D721Med (cell line): ENCODE results near the gene ANKRD6.

Experiments
- DNase-seq: peaks from one replicate; pipeline ENCODE4 v3.0.0; 2011; ENCODE audit warnings: low spot score; ENCODE audit not compliant: insufficient read length
- FAIRE-seq: peaks from 2 replicates; lab custom pipeline; 2011; peaks lifted over from hg19 to GRCh38; lab: Jason Lieb, UNC
- TF ChIP-seq, protein P1 (sequence below): IDR thresholded peaks from 2 replicates; pipeline ENCODE4 v1.5.1; 2012; ENCODE audit warnings: mild to moderate bottlenecking, control low read depth; ENCODE audit not compliant: insufficient read depth; ENCODE audit errors: missing control alignments

Gene ANKRD6

GRCh38 chr6:89604653-89605052, 171.7 kb downstream of the ANKRD6 start:
- DNase-seq, result no peak
- TF ChIP-seq, protein P1, sequence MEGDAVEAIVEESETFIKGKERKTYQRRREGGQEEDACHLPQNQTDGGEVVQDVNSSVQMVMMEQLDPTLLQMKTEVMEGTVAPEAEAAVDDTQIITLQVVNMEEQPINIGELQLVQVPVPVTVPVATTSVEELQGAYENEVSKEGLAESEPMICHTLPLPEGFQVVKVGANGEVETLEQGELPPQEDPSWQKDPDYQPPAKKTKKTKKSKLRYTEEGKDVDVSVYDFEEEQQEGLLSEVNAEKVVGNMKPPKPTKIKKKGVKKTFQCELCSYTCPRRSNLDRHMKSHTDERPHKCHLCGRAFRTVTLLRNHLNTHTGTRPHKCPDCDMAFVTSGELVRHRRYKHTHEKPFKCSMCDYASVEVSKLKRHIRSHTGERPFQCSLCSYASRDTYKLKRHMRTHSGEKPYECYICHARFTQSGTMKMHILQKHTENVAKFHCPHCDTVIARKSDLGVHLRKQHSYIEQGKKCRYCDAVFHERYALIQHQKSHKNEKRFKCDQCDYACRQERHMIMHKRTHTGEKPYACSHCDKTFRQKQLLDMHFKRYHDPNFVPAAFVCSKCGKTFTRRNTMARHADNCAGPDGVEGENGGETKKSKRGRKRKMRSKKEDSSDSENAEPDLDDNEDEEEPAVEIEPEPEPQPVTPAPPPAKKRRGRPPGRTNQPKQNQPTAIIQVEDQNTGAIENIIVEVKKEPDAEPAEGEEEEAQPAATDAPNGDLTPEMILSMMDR, result no peak
- no peak for FAIRE-seq

- DNase-seq (no peak), FAIRE-seq (no peak)
- TF ChIP-seq, protein P1, result no peak
Measured at GRCh38 chr6:89605861-89606260, 172.9 kb downstream of the ANKRD6 start.

DNA sequence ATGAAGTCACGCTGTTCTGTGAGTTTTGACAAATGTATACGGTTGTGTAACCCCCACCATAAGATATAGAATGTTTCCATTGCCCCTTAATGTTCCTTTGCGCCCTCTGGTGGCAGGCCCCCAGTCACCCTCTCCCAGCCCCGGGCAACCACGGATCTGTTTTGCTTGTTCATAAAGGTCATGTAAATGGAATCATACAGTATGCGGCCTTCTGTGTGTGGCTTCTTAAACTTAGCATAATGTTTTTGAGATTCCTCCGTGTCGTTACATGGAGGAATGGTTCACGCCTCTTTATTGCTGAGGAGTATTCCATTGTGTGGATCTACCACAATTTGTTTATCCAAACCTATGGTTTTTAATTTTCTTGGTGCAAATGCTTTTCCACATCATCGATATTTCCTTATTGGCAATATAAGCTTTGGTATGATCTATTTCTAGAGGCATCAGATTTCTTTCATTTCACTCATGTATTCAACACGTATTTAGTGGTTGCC, 177.2 kb downstream of the ANKRD6 start:
- no peak for DNase-seq
- no peak for FAIRE-seq
- TF ChIP-seq, protein P1, result peak; percentile 81

GRCh38 chr6:89611666-89612065, 178.7 kb downstream of the ANKRD6 start:
- TF ChIP-seq, protein P1, result no peak
- FAIRE-seq (no peak), DNase-seq (no peak)

DNA sequence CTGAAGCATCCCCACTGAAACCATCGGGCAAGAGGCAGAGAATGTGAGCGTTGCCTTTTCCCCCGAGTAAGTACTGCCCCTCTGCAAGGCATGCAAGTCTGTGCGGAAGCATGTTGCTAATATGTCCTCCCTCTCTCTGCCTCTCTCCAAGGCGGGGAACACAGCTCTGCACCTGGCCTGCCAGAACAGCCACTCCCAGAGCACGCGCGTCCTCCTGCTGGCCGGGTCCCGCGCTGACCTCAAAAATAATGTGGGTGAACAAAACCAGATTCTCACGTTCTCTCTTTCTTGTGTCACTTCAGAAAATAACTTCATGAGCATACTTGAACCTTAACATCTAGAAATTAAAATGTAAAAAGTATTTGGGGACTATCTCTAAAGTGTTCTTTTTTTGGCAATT, 179.2 kb downstream of the ANKRD6 start:
- FAIRE-seq (no peak), DNase-seq (no peak)

GRCh38 chr6:89613790-89614189, 180.8 kb downstream of the ANKRD6 start:
- DNase-seq (no peak), FAIRE-seq (no peak)
- TF ChIP-seq, protein P1, result no peak

More for the DNA sequence above, 179.2 kb downstream of the ANKRD6 start:
- TF ChIP-seq, protein P1, result no peak

DNA sequence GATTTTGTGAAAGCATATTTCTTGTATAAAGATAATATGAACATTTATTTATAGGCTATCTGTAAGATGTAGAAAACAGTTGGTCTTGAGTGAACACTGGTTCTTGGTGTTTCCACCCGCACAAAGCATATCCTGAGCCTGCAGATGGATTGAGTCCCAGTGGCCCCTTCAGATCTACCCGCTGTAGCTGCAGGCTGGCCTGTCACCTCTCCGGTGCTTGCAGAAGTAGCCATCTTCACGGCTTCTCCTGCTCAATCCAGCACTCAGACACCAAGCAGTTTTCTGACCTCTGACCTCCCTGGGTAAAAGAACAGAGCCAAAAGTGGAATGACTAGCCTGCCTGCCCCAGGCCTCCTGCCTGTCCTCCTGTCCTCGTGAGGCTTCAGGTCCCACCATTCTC, 182.9 kb downstream of the ANKRD6 start:
- TF ChIP-seq, protein P1, result no peak
- FAIRE-seq (no peak), DNase-seq (no peak)
